Lower leg skin (tissue), 3 donors: ENCODE data around the gene SLC36A2.

Experiments used
- CTCF ChIP-seq, 3 donors: fragments of 450-650 bp; IDR thresholded peaks; one replicate each; pipeline ENCODE4 v1.5.1; 2016; ENCODE audit warnings: antibody characterized with exemption in 3 of 3, mild to moderate bottlenecking in 3 of 3, moderate library complexity in 2 of 3
- POLR2A ChIP-seq, 2 donors: fragments of 450-650 bp; IDR thresholded peaks; one replicate each; pipeline ENCODE4 v1.6.1; 2016 to 2017; ENCODE audit warnings: antibody characterized with exemption in 2 of 2, mild to moderate bottlenecking in 1 of 2, moderate library complexity in 1 of 2

- TF ChIP-seq CTCF (IDR thresholded peaks at IDR 0.05) (no peak), POLR2A (IDR thresholded peaks at IDR 0.05) (no peak)
Measured at GRCh38 chr5:151317871-151318270, 29.5 kb downstream of the SLC36A2 start.
